Limb (tissue), 2 donors: Measurements from ENCODE around the gene DCLRE1C.
"Not testable (repeated sequence)": the region's sequence is repeated elsewhere in the genome, so short reads cannot be mapped to it uniquely, and the experiment has no call there.

ENCODE experiments used
- DNase-seq, 2 donors: peaks; one replicate each; pipeline ENCODE4 v3.0.0-alpha.2; 2016; ENCODE audit errors: extremely low spot score in 2 of 2

DCLRE1C gene

GRCh38 chr10:14884082-14884481, 69.8 kb downstream of the DCLRE1C start:
- no peak for DNase-seq

- no peak for DNase-seq
Measured at GRCh38 chr10:14880229-14880628, 73.7 kb downstream of the DCLRE1C start.

GRCh38 chr10:14879928-14880193, 74.0 kb downstream of the DCLRE1C start:
- no peak for DNase-seq

- DNase-seq, result peak in 1 of 2 donors; percentile 2
Measured at GRCh38 chr10:14879124-14879927, 74.6 kb downstream of the DCLRE1C start.

- DNase-seq, result peak; percentile 95 to 99
Measured at GRCh38 chr10:14878266-14879123, 75.4 kb downstream of the DCLRE1C start, which contains the start of gene SUV39H2. Gene SUV39H2 (plus strand): TSS chr10:14878866. CDS start chr10:14878889, 23 bp downstream.

GRCh38 chr10:14876764-14877163, 77.1 kb downstream of the DCLRE1C start:
- no peak for DNase-seq

- DNase-seq, result no peak
Measured at GRCh38 chr10:14875941-14876340, 78.0 kb downstream of the DCLRE1C start.

GRCh38 chr10:14873090-14873760, 80.7 kb downstream of the DCLRE1C start:
- DNase-seq, result no peak

GRCh38 chr10:14864871-14865270, 89.0 kb downstream of the DCLRE1C start:
- DNase-seq, result not testable (repeated sequence)

- not testable (repeated sequence) for DNase-seq
Measured at GRCh38 chr10:14864466-14864865, 89.4 kb downstream of the DCLRE1C start.

- no peak for DNase-seq
Measured at GRCh38 chr10:14860791-14861190, 93.1 kb downstream of the DCLRE1C start.

- no peak for DNase-seq
Measured at GRCh38 chr10:14859775-14860174, 94.1 kb downstream of the DCLRE1C start.

- no peak for DNase-seq
Measured at GRCh38 chr10:14859043-14859442, 94.9 kb downstream of the DCLRE1C start.

- DNase-seq, result no peak
Measured at GRCh38 chr10:14858338-14858960, 95.4 kb downstream of the DCLRE1C start.

GRCh38 chr10:14855453-14855852, 98.4 kb downstream of the DCLRE1C start:
- no peak for DNase-seq

- DNase-seq, result no peak
Measured at GRCh38 chr10:14852236-14852635, 101.7 kb downstream of the DCLRE1C start.
